NAMALWA (cell line): ENCODE results near the gene FRS2.

Source experiments
- DNase-seq: peaks from one replicate; pipeline ENCODE4 v3.0.0-alpha.2; 2015; ENCODE audit warnings: low spot score

Gene FRS2

DNA sequence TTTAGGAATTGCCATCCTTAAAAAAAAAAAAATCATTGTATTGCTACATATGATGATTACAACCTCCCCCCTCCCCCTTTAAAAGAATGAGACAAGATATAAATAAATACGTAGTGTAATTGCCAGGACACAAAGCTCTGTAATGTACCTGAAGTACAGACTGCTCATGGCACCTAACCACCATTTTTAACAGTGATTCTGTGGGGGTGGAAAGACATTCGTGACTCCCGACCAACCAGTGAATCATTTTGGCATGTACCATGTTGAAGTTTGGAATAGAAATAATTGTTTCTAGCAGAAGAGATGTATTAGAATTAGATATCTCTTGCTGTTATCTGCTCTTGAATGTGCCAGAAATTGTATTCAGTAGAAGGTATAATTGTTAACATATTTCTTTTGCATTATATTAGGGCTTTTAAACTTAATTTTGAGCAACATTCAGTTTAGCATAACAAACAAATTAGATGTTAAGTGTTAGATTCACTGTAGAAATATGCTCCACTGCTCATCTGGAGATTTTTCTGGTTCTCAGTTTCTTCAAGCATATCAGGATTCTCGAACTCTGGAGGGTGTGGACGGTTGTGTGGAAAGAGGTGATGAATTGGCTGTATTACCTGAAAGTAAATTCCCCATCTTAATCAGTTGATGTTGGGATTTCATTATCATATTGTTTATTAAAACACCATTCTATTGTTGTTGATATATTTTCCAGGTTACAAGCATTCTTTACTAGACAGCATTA, 31.1 kb downstream of the FRS2 start:
- DNase-seq = no peak

DNA sequence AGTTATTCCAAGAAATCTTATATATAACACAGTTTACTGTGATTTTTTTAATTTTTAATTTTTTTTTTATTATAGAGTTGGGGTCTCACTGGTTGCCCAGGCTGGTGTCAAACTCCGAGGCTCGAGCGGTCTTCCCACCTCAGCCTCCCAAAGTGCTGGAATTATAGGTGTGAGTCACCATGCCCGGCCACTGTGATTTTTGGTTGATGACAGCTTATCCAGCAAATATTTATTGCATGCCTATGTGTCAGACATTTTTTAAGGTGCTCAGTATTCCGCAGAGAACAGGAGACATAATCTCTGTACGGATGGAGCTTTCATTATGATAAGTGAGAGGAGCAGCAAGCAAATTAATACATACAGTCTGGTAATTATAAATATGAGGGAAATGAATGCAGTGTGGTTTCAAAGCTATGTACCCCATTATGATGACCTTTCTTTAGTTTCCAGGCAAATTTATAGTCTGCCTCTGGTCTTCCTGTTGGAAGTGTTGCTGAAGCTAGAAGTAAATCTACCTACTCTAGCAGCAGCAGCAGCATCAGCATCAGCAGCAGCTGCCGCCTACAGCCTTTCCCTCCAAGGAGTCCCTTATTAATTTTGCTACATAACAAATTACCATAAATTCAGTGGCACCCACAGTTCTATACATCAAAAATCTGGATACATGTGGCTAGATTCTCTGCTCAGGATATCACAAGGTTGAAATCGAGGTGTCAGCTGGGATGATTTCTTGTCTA, 32.3 kb downstream of the FRS2 start:
- DNase-seq = no peak

DNA sequence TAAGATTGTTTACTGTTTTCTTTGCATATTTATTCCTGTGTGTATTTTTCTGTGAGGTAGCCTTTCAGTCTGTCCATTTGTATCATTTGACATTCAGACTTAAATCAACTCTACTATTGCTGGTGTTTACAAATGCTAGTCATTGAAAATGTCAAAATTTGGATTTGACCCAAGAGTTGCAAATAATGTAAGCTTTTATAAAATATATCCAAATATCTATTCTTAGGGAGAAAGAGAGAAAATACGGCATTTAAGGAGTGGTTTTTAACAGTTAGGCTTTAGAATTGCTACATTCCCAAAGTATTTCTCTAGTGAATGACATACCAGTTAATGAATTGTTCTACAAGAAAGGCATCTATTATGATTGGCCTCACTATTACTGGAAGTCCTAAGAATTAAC, 37.9 kb downstream of the FRS2 start:
- no peak for DNase-seq

DNA sequence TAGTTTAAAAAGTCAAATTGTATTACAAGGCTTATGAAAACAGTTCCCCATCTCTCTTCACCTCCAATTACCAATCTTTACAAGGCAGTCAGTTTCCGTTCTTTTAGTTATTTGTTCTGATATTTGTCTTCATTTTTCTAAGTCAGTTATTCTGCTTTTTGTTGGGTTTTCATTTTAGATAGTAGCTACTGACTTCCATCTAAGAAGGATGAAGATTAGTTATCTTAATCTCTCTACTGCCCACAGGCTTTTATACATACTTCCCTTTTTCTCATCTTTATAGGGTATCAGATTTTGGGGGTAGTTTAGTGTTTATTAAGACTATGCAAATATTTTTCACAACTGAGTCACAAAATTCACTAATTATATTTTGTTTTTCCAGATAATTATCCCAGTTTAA, 38.4 kb downstream of the FRS2 start:
- no peak for DNase-seq

DNA sequence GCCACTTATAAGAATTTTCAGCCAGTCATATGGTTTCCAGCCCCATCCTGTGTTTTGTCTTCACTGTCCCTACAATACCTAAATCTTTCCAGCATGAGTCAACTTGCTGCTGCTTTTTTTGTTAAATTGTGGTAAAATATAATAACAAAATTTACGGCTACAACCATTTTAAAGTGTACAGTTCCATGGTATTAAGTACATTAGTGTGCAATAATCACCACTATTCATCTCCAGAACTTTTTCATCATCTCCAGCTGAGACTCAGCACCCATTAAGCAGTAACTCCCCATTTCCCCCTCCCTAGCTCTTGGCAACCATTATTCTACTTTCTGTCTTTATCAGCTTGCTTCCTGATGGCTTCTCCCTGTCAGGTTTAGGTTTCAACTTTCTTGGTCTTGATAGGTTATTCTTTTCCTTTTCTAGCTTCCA, 39.1 kb downstream of the FRS2 start:
- no peak for DNase-seq

DNA sequence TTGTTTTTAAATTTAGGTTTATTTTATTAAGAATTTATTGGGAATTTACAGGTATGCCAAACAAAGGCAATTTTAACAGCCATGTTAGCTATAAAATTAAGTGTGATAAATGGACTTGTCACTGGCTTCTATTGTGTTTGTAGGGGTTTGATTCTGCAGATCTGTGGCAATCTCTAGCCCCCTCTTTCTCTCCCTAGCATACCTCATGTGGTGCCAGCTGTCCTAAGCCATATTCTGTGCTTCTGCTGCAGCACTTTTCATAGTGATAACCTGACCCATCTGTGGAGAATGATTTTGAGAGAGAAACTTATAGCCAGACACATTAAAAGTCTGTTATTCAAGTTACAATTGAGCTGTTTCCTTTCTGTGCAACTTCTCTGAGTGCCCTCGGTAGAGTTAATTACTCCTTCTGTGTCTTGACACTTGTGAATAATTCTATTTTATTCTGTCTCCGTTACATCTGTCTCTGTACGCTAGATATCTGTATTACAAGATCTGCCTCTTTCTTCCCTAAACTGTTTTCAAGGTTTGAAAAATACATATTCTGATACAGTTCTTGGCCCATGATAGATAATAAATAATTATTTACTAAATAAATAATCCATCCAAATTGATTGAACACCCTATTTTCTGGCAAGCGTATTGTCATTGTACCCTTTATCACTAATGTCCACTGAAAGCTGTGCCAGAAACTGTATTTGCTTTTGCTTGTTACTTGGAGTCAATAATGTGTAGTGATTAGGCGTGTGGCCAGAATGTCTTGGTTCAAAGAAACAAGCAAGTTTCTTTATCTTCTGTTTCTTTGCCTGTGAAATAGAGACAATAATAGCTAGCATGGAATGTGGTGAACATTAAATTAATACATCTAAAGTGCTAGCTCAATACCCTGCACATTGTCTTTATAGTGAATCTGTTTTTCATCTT, 40.0 kb downstream of the FRS2 start:
- no peak for DNase-seq

DNA sequence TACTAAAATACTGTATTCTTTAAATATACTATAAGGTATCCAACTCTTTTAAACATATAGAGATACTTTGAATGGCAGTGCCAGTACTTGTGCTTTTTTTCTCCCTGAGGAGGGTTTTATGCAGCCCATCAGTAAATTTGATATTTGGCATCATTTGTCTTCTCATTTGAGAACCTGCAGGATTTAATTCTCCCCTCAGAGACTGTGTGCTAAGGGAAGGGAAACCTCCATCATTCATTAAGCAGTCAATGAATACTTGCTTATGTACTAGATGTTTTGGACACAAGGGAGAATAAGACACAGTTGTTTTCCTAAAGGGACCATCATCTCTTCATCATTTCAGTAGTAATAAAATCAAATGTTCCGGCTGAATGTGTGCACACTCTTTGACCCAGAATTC, 40.8 kb downstream of the FRS2 start:
- no peak for DNase-seq

DNA sequence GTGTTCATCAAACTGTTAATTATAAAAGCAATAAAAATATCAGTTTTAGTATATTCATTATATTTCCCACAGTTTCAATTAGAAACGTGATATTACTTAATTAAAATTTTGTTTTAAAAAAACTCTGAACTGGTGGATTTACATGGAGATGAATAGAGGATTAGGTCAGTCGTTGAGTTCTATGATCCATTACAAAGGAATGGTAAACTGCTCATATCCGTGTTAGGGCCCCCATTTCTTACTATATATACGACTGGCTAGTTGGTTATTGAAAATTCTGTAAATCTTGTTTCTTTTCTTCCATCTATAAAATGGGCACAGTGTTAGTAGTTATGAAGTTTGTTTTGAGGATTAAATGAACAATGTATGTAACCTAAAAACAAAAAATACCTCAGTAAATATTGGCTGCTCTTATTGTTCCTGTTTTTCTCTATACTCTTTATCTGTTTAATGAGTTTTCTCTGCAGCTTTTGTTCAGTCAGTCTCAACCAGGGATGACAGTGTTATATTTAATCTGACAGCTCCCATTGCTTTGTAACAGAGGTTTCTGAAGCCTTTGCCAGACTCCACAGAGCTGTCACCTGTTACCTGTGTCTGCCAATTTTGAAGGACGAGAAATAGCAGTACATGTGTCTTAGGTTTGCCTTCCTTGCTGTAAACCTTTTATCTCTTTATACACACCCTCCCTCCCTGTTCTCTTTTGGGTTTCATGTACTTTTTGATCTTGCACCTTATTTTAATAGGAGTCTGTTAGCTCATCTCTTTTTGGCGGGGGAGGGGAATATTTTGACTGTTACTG, 41.5 kb downstream of the FRS2 start:
- no peak for DNase-seq

DNA sequence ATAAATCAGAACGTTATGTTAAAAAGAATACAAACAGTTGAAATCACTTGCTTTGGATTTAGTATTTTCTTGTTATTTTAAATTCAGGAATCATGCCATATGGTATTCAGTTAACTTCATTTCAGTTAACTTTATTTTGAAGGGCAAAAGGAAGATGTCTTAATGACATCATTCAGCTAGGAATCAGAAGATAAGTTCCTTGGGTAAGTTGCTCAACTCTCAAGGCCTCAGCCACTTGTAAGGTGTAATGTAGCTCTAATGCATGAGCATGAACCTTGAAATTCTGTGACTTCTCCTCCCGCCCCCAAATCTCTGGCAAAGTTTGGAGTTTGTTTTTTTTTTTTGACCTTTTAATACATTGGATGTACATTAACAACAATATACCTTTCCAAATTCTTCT, 42.6 kb downstream of the FRS2 start:
- no peak for DNase-seq

DNA sequence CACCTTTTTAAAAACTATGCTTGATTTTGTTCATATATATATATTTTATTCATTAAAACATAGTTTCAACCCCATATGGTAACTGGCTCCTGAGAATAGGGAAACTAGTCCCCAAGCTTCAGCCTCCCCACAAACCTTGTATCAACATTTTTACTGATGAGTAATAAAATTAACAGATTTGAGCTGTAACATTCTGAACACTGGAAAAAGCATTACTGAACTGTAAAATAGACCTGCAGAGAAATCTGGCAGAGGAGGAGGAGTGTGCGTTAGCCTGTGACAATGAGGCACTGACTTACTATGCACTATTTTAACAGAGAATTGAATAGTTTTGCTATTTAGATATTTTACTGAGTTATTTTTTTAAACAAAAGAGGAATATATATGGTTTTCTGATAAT, 43.1 kb downstream of the FRS2 start:
- no peak for DNase-seq

DNA sequence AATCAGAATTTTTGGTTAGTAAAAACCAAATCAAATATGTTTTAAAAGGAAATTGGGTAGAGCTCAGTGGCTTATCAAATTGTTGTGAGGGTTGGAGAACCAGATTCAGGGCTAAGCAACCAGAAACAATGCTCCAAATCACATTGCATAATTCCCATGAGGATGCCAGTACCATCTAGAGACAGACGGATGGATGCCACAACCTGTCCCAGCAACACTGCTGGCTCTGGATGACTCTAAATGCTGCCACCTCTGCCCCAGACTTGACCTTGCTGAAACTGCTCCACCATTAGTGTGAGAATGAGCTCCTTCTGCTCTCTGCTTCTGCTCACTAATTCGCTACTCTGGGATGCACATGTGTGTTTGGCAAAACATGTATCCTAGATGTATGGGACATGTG, 43.9 kb downstream of the FRS2 start:
- no peak for DNase-seq

DNA sequence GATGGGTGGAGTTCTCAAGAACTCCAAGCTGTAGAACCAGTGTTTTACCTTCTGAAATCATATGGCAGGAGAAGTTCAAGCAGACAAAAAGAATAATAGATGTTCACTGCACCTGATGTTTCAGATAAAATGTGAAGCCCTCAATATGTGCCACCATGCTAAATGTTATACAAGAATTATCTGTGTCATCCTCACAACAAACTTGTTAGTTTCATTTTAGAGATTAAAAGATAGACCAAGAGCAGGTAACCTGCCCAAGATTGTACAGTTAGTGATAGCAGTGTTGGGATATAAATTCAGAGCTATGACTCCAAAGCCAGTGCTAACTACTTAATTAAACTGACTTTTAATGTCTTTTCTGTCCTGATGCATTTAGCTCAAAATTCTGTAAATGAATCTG, 44.7 kb downstream of the FRS2 start:
- DNase-seq = no peak

DNA sequence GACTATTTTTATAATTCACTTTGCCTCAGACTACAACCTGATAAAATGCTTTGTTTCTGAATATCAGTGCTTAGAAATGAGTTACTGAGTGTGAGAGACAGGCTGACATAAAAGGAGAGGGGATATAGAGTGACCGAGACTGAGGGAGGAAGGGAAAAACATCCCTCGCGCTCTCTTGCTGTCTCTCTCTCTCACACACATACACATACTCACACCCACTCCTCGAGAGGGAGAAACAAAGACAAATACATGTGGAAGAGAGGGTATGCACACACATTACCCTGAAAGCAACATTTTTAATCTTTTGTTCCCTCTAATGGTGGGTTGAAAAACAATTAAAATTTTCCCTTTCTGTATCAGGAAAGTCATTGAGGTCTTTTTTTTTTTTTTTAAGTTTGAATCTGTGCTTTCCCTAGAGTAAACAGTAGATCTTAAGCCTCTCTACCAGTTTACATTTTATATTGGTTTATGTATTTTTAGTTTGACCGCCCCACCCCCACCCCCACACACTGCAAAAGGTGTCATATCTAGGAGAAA, 45.3 kb downstream of the FRS2 start:
- DNase-seq = no peak

DNA sequence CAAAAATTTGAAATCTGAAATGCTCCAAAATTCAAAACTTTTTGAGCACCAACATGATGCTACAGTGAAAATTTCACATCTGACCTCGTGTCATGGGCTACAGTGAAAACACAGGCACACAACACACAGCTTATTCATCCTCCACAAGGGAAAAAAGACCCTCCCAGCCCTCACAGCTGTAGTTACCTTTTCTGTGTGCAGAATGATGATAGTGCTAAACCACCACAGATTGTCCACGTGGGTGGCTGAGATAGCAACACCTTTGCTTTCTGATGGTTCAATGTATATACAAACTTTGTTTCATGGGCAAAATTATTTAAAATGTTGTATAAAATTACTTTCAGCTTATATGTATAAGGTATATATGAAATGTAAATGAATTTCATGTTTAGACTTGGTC, 46.8 kb downstream of the FRS2 start:
- DNase-seq = no peak

DNA sequence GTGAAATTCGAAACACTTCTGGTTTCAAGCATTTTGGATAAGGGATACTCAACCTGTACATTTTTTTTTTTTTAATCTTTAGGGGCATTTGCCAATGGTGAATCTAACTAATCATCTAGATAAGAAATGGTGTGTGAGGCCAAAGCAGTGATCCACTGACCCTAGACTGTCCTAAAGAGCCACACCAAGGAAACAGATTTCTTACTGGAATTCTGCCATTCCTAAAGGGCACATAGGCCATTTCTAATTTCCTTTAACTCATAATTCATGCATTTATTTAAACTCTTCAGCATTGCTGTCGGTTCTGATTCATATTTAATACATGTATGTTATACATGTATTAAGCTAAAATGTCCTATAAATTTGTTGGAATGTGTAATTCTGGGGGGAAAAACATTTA, 47.2 kb downstream of the FRS2 start:
- DNase-seq = no peak

DNA sequence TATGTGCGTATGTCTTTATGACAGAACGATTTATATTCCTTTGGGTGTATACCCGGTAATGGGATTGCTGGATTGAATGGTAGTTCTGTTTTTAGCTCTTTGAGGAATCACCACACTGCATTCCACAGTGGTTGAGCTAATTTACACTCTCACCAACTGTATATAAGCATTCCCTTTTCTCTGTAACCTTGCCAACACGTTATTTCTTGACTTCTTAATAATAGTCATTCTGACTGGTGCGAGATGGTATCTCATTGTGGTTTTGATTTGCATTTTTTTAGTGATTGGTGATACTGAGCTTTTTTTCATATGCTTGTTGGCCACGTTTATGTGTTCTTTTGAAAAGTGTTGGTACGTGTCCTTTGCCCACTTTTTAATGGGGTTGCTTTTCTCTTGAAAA, 49.7 kb downstream of the FRS2 start:
- no peak for DNase-seq

DNA sequence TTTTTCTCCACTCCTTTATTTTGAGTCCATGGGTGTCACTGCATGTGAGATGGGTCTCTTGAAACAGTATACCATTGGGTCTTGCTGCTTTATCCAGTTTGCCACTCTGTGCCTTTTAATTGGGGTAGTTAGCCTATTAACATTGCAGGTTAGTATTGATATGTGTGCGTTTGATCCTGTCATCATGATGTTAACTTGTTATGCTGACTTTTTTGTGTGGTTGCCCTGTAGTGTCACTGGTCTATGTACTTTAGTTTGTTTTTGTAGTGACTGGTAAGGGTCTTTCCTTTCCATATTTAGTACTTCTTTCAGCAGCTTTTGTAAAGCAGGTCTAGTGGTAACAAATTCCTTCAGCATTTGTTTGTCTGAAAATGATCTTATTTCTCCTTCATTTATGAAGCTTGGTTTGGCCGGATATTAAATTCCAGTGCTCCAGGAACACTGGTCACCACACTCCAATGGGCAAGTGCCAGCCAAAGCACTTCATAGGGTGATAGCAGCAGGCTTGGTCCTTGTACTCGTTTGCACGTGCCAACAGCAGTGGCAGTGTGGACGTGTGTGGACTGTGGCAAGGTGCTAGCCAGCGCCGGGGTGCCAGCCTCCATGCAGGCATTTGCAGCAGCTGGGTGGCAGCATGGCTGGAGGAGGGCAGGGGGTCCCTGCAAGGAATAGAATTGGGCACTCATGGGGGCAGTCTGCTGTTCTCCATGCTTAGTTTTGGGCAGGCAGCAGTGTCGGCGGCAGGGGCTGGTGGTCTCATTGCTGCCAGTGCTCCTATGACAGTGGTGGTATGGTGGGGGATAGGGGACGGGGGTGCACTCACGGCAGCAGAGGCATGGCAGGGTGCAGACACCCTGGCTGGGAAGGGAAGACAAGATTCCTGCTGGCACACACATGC, 53.5 kb downstream of the FRS2 start:
- DNase-seq = no peak

DNA sequence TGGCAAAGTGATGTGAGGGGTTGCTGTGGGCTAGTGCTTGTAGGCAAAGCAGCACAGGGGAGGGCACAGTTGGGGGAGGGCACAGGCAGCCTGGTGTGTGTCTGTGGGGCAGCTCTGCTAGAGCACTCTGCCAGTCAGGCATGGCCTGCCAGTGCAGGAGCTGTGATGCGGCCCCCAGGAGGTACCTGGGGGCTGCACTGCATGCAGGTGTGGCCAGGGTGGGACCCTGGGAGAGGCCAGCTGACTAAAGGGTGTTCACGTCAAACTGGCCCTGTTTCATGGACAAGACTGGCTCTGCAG, 54.1 kb downstream of the FRS2 start:
- DNase-seq = no peak

DNA sequence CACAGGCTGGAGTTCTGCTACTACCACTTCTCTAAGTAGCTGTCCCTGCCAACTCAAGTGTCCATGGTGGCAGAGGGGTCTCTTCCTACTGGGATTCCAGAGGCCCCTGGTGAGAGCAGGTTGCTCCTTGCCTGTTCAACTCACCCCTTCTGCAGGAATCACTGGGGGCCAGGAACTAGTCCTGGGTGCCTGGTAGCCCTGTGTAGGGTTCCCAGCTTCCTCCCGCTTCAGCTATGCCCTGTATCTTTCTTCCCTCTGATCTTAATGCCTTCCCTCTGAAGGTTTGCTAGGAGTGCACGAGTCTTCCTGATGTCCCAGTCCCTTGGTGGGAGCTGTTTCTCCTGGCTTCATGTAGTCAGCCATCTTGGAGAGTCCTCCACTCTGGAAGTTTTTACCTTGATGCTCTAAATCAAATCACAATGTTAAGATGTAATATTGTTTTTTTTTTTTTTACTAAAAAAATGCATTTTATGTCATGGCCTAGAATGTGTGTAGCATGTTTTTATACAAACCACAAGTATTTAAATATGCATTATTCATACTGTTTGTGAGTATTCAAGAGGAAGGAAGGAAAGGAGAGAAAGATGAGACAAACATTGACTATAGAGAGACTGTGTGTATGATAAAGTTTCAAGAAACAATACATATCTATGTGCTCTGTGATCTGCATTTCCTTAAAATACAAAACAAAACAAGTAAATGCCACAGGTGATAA, 54.7 kb downstream of the FRS2 start:
- no peak for DNase-seq
